Vagina (tissue), 2 donors: ENCODE results near the gene CDCA8. TPM values are rescaled to one million over a fixed set of nuclear protein-coding genes. Genes with fewer than 3 reads are reported as not detected.

Source experiments
- DNase-seq, 2 donors: peaks; one replicate each; pipeline ENCODE4 v3.0.0-alpha.2; 2017; ENCODE audit errors: extremely low spot score in 2 of 2
- H3K27ac ChIP-seq: fragments of 200-600 bp; sonication (generic); one replicate; pipeline ENCODE4 v1.5.1; 2019
- H3K27me3 ChIP-seq: fragments of 200-600 bp; sonication (generic); one replicate; pipeline ENCODE4 v1.5.1; 2019
- H3K36me3 ChIP-seq, 2 donors: fragments of 200-600 bp; sonication (generic); one replicate each; pipeline ENCODE4 v1.5.1; 2017 to 2019
- H3K4me1 ChIP-seq: fragments of 200-600 bp; sonication (generic); one replicate; pipeline ENCODE4 v1.5.1; 2019
- H3K4me3 ChIP-seq, 2 donors: fragments of 200-600 bp; sonication (generic); 1 replicate in 1 of 2; 2 replicates in 1 of 2; pipeline ENCODE4 v1.5.1; 2016 to 2019
- H3K9me3 ChIP-seq: fragments of 200-600 bp; sonication (generic); one replicate; pipeline ENCODE4 v1.5.1; 2019
- POLR2A ChIP-seq, 2 donors: fragments of 450-650 bp; IDR thresholded peaks; one replicate each; pipeline ENCODE4 v1.6.1; 2017; ENCODE audit warnings: antibody characterized with exemption in 2 of 2, mild to moderate bottlenecking in 2 of 2, moderate library complexity in 2 of 2
- POLR2AphosphoS5 ChIP-seq, 2 donors: sonication (generic); formaldehyde crosslinking; IDR thresholded peaks; one replicate each; pipeline ENCODE4 v1.9.0; 2017; ENCODE audit warnings: antibody characterized with exemption in 2 of 2, mild to moderate bottlenecking in 2 of 2, low read depth in 1 of 2; ENCODE audit not compliant: insufficient read depth in 1 of 2
- intact Hi-C: fragments of 100-400 bp; cut with DNase I; formaldehyde crosslinking; loops from one replicate; pipeline ENCODE4 v1.15.1; 2023
- total RNA-seq: library from RNA; depleted of rRNA; stranded (reverse); fragments of >200 nt; gene quantifications from one replicate; pipeline ENCODE4 v1.2.3, GENCODE V29; 2016
- TF ChIP-seq, protein P1 (sequence below), 3 experiments: fragments of 450-650 bp in 2 of 3; fragments of 200-600 bp in 1 of 3; sonication (generic) in 1 of 3; IDR thresholded peaks; one replicate each; pipeline ENCODE4 v1.5.1; 2017 to 2019; ENCODE audit warnings: antibody characterized with exemption in 3 of 3, mild to moderate bottlenecking in 2 of 3, moderate library complexity in 2 of 3

CDCA8 gene
- total RNA-seq, 1 donor from 2014 or later, result 2.2 TPM

GRCh38 chr1:37663426-37664000, 28.8 kb upstream of the CDCA8 start:
- Histone ChIP-seq H3K4me3 (no peak overlapping the region), H3K27me3 (no peaks in the 10 kb centered on the region), H3K9me3 (no peaks in the 10 kb centered on the region), H3K27ac (no peak overlapping the region), H3K4me1 (no peaks in the 10 kb centered on the region), H3K36me3 (no peaks in the 10 kb centered on the region)
- no peak for DNase-seq
- TF ChIP-seq POLR2AphosphoS5 (IDR thresholded peaks at IDR 0.05; ENCODE audit: insufficient read depth in 1 of 2, low read depth in 1 of 2), result no peak
- no peak for TF ChIP-seq POLR2A (IDR thresholded peaks at IDR 0.05)
- TF ChIP-seq, protein P1, sequence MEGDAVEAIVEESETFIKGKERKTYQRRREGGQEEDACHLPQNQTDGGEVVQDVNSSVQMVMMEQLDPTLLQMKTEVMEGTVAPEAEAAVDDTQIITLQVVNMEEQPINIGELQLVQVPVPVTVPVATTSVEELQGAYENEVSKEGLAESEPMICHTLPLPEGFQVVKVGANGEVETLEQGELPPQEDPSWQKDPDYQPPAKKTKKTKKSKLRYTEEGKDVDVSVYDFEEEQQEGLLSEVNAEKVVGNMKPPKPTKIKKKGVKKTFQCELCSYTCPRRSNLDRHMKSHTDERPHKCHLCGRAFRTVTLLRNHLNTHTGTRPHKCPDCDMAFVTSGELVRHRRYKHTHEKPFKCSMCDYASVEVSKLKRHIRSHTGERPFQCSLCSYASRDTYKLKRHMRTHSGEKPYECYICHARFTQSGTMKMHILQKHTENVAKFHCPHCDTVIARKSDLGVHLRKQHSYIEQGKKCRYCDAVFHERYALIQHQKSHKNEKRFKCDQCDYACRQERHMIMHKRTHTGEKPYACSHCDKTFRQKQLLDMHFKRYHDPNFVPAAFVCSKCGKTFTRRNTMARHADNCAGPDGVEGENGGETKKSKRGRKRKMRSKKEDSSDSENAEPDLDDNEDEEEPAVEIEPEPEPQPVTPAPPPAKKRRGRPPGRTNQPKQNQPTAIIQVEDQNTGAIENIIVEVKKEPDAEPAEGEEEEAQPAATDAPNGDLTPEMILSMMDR (IDR thresholded peaks at IDR 0.05), result no peak
- intact Hi-C loops, result no loop called here

GRCh38 chr1:37666241-37666867, 26.0 kb upstream of the CDCA8 start:
- TF ChIP-seq, protein P1 (IDR thresholded peaks at IDR 0.05), result no peak
- TF ChIP-seq POLR2AphosphoS5 (IDR thresholded peaks at IDR 0.05; ENCODE audit: insufficient read depth in 1 of 2, low read depth in 1 of 2) (no peak), POLR2A (IDR thresholded peaks at IDR 0.05) (no peak)
- Histone ChIP-seq H3K27ac (no peak overlapping the region), H3K27me3 (no peaks in the 10 kb centered on the region), H3K4me1 (no peaks in the 10 kb centered on the region), H3K36me3 (no peaks in the 10 kb centered on the region), H3K9me3 (no peaks in the 10 kb centered on the region), H3K4me3 (no peak overlapping the region)
- intact Hi-C loops, result no loop called here
- DNase-seq, result no peak

DNA sequence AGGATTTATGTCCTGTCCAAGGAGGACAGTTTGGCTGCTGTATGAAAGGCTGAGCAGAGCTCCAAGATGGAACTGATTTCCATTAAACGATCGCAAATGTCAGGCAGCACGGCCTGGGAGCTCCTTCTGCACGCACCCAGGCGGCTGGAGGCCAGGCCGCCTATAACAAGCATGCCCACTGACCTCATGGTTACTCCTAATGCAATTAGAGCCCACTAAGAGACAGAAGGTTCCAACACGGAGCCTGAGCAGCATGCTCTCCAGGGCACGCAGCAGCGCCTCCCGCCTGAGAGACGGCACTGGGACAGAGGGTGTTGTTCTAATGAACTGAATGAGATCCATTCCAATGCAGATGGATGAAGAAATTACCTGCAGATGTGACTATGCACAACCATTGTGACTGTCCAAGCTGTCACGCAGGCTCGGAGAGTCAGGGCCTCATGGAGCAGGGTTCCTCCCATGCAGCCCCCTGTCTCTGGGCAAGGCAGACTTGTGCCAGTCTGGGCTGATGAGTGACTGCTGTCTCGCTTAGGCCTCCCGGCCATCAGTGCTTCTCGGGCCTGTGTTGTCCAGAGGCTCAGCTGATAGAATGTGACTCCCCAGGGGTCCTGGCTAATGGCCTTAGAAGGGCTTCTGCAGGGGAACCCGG, 25.2 kb upstream of the CDCA8 start:
- Histone ChIP-seq H3K27ac (no peak overlapping the region), H3K4me1 (no peaks in the 10 kb centered on the region), H3K4me3 (no peak overlapping the region), H3K36me3 (no peaks in the 10 kb centered on the region), H3K9me3 (no peaks in the 10 kb centered on the region), H3K27me3 (no peaks in the 10 kb centered on the region)
- intact Hi-C loops, result no loop called here
- peak in 1 of 2 donors; percentile 81 for TF ChIP-seq POLR2AphosphoS5 (IDR thresholded peaks at IDR 0.05; ENCODE audit: insufficient read depth in 1 of 2, low read depth in 1 of 2)
- TF ChIP-seq, protein P1 (IDR thresholded peaks at IDR 0.05), result no peak
- no peak for TF ChIP-seq POLR2A (IDR thresholded peaks at IDR 0.05)
- no peak for DNase-seq

DNA sequence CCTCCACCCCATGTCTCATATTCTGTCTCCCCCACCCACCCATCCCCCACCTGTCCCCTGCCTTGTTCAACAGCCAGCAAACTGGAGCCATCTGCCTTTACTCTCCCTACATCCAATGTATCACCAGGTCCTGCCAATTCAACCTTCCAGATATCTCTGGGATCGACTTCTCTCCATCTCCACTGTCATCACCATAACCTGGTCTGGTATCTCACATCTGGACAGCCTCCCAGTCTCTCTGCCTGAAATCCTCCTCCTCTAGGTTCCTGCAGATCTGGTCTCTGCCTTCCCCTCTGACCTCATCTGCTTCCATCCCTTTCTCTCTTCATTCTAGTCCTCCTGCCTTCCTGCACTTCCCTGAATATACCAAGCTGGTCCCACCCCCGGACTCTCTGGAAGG, 22.2 kb upstream of the CDCA8 start:
- TF ChIP-seq, protein P1 (IDR thresholded peaks at IDR 0.05), result no peak
- TF ChIP-seq POLR2AphosphoS5 (IDR thresholded peaks at IDR 0.05; ENCODE audit: insufficient read depth in 1 of 2, low read depth in 1 of 2), result no peak
- no peak for TF ChIP-seq POLR2A (IDR thresholded peaks at IDR 0.05)
- DNase-seq, result no peak
- H3K27me3 ChIP-seq, result no peaks in the 10 kb centered on the region
- H3K9me3 ChIP-seq, result no peaks in the 10 kb centered on the region
- no peaks in the 10 kb centered on the region for H3K4me1 ChIP-seq
- no peaks in the 10 kb centered on the region for H3K36me3 ChIP-seq
- intact Hi-C loops, result no loop called here
- H3K4me3 ChIP-seq, result no peak overlapping the region
- no peak overlapping the region for H3K27ac ChIP-seq

DNA sequence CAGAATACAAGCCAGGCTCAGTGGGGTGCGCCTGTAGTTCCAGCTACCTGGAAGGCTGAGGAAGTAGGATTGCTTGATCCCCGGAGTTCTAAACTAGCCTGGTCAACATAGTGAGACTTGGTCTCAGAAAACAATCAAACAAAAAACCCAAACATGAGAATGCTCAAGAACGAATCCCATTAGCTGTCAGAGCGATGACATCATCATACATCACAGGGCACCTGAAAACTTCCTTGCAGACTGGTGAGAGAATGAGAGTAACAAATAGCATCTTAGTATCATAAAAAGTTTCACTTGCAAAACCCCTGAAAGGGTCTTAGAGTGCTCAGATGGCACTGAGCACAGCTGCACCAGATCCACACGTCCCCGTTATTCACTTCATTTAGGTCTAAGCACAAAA, 21.1 kb upstream of the CDCA8 start:
- no peaks in the 10 kb centered on the region for H3K27me3 ChIP-seq
- TF ChIP-seq, protein P1 (IDR thresholded peaks at IDR 0.05), result no peak
- TF ChIP-seq POLR2A (IDR thresholded peaks at IDR 0.05) (no peak), POLR2AphosphoS5 (IDR thresholded peaks at IDR 0.05; ENCODE audit: insufficient read depth in 1 of 2, low read depth in 1 of 2) (no peak)
- intact Hi-C loops, result no loop called here
- H3K36me3 ChIP-seq, result no peaks in the 10 kb centered on the region
- DNase-seq, result no peak
- H3K4me1 ChIP-seq, result peaks cover 10% of the 10 kb centered on the region
- H3K9me3 ChIP-seq, result no peaks in the 10 kb centered on the region
- no peak overlapping the region for H3K4me3 ChIP-seq
- no peak overlapping the region for H3K27ac ChIP-seq
